ENCODE results near the gene MID1.

DNA sequence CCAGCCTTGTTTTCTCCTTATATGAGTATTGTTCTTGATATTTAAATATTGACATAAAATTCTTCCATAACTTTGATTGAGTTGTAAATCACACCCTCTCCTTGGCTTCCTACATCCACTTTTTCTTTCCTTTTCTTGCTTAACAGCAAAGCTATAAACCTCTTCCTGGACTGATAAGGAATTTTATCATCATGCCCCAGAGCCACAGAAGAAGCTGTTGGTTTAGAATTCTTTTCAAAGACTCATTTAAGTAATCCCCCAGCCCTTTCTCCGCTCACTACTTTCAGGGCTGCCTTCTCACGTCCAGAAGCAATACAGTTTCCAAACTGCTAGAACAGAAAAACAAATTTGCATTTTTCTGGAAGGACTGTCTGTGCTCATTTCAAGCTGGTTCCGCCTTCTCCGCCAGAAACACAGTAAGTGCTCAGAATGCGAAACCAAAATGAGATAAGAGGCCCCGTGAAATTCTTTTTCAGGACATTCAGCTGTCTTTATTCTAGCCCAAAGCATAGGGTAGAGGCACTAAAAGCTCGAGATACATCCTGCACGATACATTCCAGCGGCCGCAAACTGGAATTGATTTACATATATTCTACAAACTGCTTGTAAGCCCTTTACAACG is 849 bp downstream of the MID1 start:
- TF ChIP-seq, protein P1, sequence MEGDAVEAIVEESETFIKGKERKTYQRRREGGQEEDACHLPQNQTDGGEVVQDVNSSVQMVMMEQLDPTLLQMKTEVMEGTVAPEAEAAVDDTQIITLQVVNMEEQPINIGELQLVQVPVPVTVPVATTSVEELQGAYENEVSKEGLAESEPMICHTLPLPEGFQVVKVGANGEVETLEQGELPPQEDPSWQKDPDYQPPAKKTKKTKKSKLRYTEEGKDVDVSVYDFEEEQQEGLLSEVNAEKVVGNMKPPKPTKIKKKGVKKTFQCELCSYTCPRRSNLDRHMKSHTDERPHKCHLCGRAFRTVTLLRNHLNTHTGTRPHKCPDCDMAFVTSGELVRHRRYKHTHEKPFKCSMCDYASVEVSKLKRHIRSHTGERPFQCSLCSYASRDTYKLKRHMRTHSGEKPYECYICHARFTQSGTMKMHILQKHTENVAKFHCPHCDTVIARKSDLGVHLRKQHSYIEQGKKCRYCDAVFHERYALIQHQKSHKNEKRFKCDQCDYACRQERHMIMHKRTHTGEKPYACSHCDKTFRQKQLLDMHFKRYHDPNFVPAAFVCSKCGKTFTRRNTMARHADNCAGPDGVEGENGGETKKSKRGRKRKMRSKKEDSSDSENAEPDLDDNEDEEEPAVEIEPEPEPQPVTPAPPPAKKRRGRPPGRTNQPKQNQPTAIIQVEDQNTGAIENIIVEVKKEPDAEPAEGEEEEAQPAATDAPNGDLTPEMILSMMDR (IDR thresholded peaks at IDR 0.05; ENCODE audit: insufficient read depth, low read length, poor library complexity, severe bottlenecking) = no peak
- no peak for TF ChIP-seq EZH2phosphoT487 (conservative IDR thresholded peaks at IDR 0.05; ENCODE audit: low read length)

Data from SU-DHL-6 (cell line).